Adrenal gland (tissue), 5 donors: ENCODE data around the gene FNIP2.

Source experiments
- CTCF ChIP-seq, 6 experiments: fragments of 450-650 bp in 4 of 6; fragments of 200-600 bp in 2 of 6; sonication (generic) in 1 of 6; IDR thresholded peaks; 1 replicate in 5 of 6; 2 replicates in 1 of 6; pipeline versions ENCODE4 v1.5.1 to v1.8.0; 2016 to 2021; ENCODE audit warnings: antibody characterized with exemption in 6 of 6, mild to moderate bottlenecking in 2 of 6, moderate library complexity in 1 of 6
- POLR2A ChIP-seq, 2 donors: fragments of 450-650 bp; IDR thresholded peaks; one replicate each; pipeline ENCODE4 v1.6.1; 2017; ENCODE audit warnings: antibody characterized with exemption in 2 of 2, mild to moderate bottlenecking in 2 of 2, moderate library complexity in 1 of 2
- donor health status: DM: no; HTN: no; CAD: no.

DNA sequence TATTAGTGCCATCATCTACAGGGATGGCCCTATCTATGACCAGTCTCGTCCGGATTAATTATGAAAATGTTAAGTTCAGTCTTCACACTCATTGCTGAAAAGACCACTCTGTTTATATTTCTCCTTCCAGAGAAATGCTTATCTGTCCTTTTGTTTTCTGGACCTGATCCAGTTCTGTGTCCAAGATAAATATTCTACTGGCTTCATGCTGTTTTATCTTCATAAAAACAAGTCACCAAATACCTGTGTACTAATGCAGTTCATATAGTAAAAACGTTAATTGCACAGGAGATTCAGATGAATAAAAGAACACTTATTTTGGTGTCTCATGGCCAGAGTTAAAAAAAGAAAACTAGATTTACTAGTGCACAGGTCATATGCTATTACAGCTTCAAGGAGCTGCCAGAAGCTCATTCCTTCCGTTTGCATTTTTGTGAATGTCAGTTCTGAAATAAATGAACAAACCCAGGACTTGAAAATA, 17.3 kb downstream of the FNIP2 start:
- TF ChIP-seq CTCF (IDR thresholded peaks at IDR 0.05) (no peak), POLR2A (IDR thresholded peaks at IDR 0.05) (no peak)
